GM23248 (cell line): ENCODE data around the gene BNIP3. TPM values are rescaled to one million over a fixed set of nuclear protein-coding genes. Genes with fewer than 3 reads are reported as not detected.

Experiments
- DNase-seq: peaks from one replicate; pipeline ENCODE4 v3.0.0-alpha.2; 2015
- H2AFZ ChIP-seq: fragments of 200-600 bp; sonication (generic); 2 replicates; pipeline ENCODE4 v1.6.1; 2016; ENCODE audit warnings: antibody characterized with exemption
- H3F3A ChIP-seq: fragments of 200-600 bp; sonication (generic); 2 replicates; pipeline ENCODE4 v1.6.1; 2016; ENCODE audit warnings: mild to moderate bottlenecking, antibody characterized with exemption, mixed run types; ENCODE audit not compliant: insufficient read depth
- H3K27ac ChIP-seq: fragments of 200-600 bp; sonication (generic); 2 replicates; pipeline ENCODE4 v1.5.1; 2016; ENCODE audit warnings: mild to moderate bottlenecking
- H3K27me3 ChIP-seq: fragments of 200-600 bp; sonication (generic); replicated peaks from 2 replicates; pipeline ENCODE4 v1.6.1; 2016; ENCODE audit warnings: mild to moderate bottlenecking; ENCODE audit not compliant: insufficient read depth
- H3K36me3 ChIP-seq: fragments of 200-600 bp; sonication (generic); 2 replicates; pipeline ENCODE4 v1.6.1; 2016; ENCODE audit warnings: low read depth, mild to moderate bottlenecking
- H3K4me1 ChIP-seq: fragments of 200-600 bp; sonication (generic); 2 replicates; pipeline ENCODE4 v1.6.1; 2016; ENCODE audit warnings: mild to moderate bottlenecking; ENCODE audit not compliant: insufficient read depth
- H3K4me2 ChIP-seq: fragments of 200-600 bp; sonication (generic); one replicate; pipeline ENCODE4 v1.6.1; 2016; ENCODE audit warnings: mild to moderate bottlenecking; ENCODE audit not compliant: unreplicated experiment
- H3K4me3 ChIP-seq: fragments of 200-600 bp; sonication (generic); 2 replicates; pipeline ENCODE4 v1.5.1; 2016; ENCODE audit warnings: mild to moderate bottlenecking
- H3K79me2 ChIP-seq: fragments of 200-600 bp; sonication (generic); 2 replicates; pipeline ENCODE4 v1.6.1; 2016; ENCODE audit warnings: mild to moderate bottlenecking; ENCODE audit not compliant: insufficient read depth
- H3K9ac ChIP-seq: fragments of 200-600 bp; sonication (generic); 2 replicates; pipeline ENCODE4 v1.6.1; 2016; ENCODE audit warnings: mild to moderate bottlenecking
- H3K9me2 ChIP-seq: fragments of 200-600 bp; sonication (generic); 2 replicates; pipeline ENCODE4 v1.6.1; 2016; ENCODE audit warnings: mixed run types, mild to moderate bottlenecking, moderate library complexity; ENCODE audit not compliant: insufficient read depth
- H3K9me3 ChIP-seq: fragments of 200-600 bp; sonication (generic); one replicate; pipeline ENCODE4 v1.6.1; 2017; ENCODE audit warnings: low read depth
- H4K20me1 ChIP-seq: fragments of 200-600 bp; sonication (generic); 2 replicates; pipeline ENCODE4 v1.6.0; 2016; ENCODE audit not compliant: insufficient read depth
- EZH2 ChIP-seq: fragments of 200-600 bp; sonication (generic); IDR thresholded peaks from 2 replicates; pipeline ENCODE4 v1.6.1; 2018; ENCODE audit warnings: antibody characterized with exemption, mild to moderate bottlenecking; ENCODE audit not compliant: insufficient read depth, poor library complexity, severe bottlenecking
- EZH2phosphoT487 ChIP-seq: fragments of 200-600 bp; sonication (generic); IDR thresholded peaks from 2 replicates; pipeline ENCODE4 v1.6.1; 2018; ENCODE audit warnings: antibody characterized with exemption, moderate library complexity, mild to moderate bottlenecking, low read depth; ENCODE audit not compliant: insufficient read depth
- WGBS, 2 experiments: methylation state at CpG; one replicate each; pipeline ENCODE4 v1.1.6; 2015 to 2017; ENCODE audit warnings: low lambda C conversion rate in 2 of 2, low coverage in 1 of 2; ENCODE audit errors: missing lambda C conversion rate in 2 of 2; 5-methylcytosine and 5-hydroxymethylcytosine counted together
- in situ Hi-C: fragments of 300-500 bp; cut with MboI; formaldehyde crosslinking; loops from 2 replicates; pipeline ENCODE4 v1.15.0; 2020
- polyA plus RNA-seq: library from polyadenylated mRNA; unstranded; fragments of >200 nt; fragmentation: Nextera tagmentation; extraction: Ambion mirVana; gene quantifications from 2 replicates; pipeline ENCODE4 v1.2.1, GENCODE V29; 2016
- total RNA-seq: library from RNA; depleted of rRNA; stranded (reverse); fragments of >200 nt; shearing (Covaris generic); gene quantifications from 2 replicates; pipeline ENCODE4 v1.2.3, GENCODE V29; 2014; rRNA removed

BNIP3 gene
- 283 and 423 TPM in 2 replicates for total RNA-seq
- 370 and 384 TPM in 2 replicates for polyA plus RNA-seq

- H3K4me3 ChIP-seq, result peak within 1 kb of the TSS; percentile 92
- in situ Hi-C loops, result no loop called here
- no peaks in the 10 kb centered on the region for H3K27me3 ChIP-seq
- 1% methylated on average over 28 to 56 of the region's 100 CpGs for WGBS, 2 experiments
- peaks cover 25% of the 10 kb centered on the region for H3F3A ChIP-seq
- peak within 1 kb of the TSS; percentile 90 for H3K4me2 ChIP-seq
- TF ChIP-seq EZH2 (no peak), EZH2phosphoT487 (no peak)
- H3K4me1 ChIP-seq, result peaks cover 23% of the 10 kb centered on the region
- peak within 1 kb of the TSS; percentile 37 for H3K27ac ChIP-seq
- H3K9me2 ChIP-seq, result no peaks in the 10 kb centered on the region
- DNase-seq, result peak; percentile 98
- H3K9ac ChIP-seq, result peak within 1 kb of the TSS; percentile 90
- peaks cover 51% of the 10 kb centered on the region for H3K79me2 ChIP-seq
- no peaks in the 10 kb centered on the region for H3K9me3 ChIP-seq
- H2AFZ ChIP-seq, result peak within 1 kb of the TSS; percentile 69
- H4K20me1 ChIP-seq, result peaks cover 30% of the 10 kb centered on the region
- no peaks in the 10 kb centered on the region for H3K36me3 ChIP-seq
Measured at GRCh38 chr10:131981429-131982184, at the start of gene BNIP3. Gene BNIP3, minus strand, starts transcription at chr10:131981923. Its CDS starts 117 bp downstream, at chr10:131981806.

- Histone ChIP-seq H3K9me3 (no peaks in the 10 kb centered on the region), H3K4me2 (no peak overlapping the region), H3K9ac (no peak overlapping the region), H4K20me1 (no peaks in the 10 kb centered on the region), H3K4me1 (no peaks in the 10 kb centered on the region), H3K36me3 (no peaks in the 10 kb centered on the region), H3K27me3 (peaks cover 48% of the 10 kb centered on the region), H2AFZ (no peak overlapping the region), H3K79me2 (no peaks in the 10 kb centered on the region), H3F3A (no peaks in the 10 kb centered on the region), H3K9me2 (no peaks in the 10 kb centered on the region), H3K4me3 (no peak overlapping the region), H3K27ac (no peak overlapping the region)
- in situ Hi-C loops, result no loop called here
- 60 to 71% methylated on average over 12 of the region's 12 CpGs for WGBS, 2 experiments
- TF ChIP-seq EZH2 (no peak), EZH2phosphoT487 (no peak)
- DNase-seq, result no peak
Measured at GRCh38 chr10:132030898-132031463, 49.3 kb upstream of the BNIP3 start.

- Histone ChIP-seq H3K27me3 (peaks cover 29% of the 10 kb centered on the region), H3K27ac (no peak overlapping the region), H4K20me1 (no peaks in the 10 kb centered on the region), H3K9ac (no peak overlapping the region), H2AFZ (no peak overlapping the region), H3K4me1 (no peaks in the 10 kb centered on the region), H3K9me3 (no peaks in the 10 kb centered on the region), H3F3A (no peaks in the 10 kb centered on the region), H3K4me3 (no peak overlapping the region), H3K36me3 (no peaks in the 10 kb centered on the region), H3K79me2 (no peaks in the 10 kb centered on the region), H3K9me2 (no peaks in the 10 kb centered on the region), H3K4me2 (no peak overlapping the region)
- no peak for DNase-seq
- WGBS, 2 experiments, result 41 to 52% methylated on average over 6 of the region's 6 CpGs
- in situ Hi-C loops, result no loop called here
- TF ChIP-seq EZH2 (no peak), EZH2phosphoT487 (no peak)
Measured at GRCh38 chr10:132028706-132029105, 47.0 kb upstream of the BNIP3 start.

- no peak overlapping the region for H3K4me3 ChIP-seq
- no peak overlapping the region for H3K4me2 ChIP-seq
- H3K9me3 ChIP-seq, result no peaks in the 10 kb centered on the region
- no peaks in the 10 kb centered on the region for H3K36me3 ChIP-seq
- in situ Hi-C loops, result no loop called here
- no peaks in the 10 kb centered on the region for H4K20me1 ChIP-seq
- no peak overlapping the region for H3K27ac ChIP-seq
- no peaks in the 10 kb centered on the region for H3K4me1 ChIP-seq
- no peak overlapping the region for H2AFZ ChIP-seq
- TF ChIP-seq EZH2phosphoT487, result no peak
- TF ChIP-seq EZH2, result no peak
- WGBS, 2 experiments, result 61 to 68% methylated on average over 3 of the region's 3 CpGs
- no peaks in the 10 kb centered on the region for H3F3A ChIP-seq
- no peaks in the 10 kb centered on the region for H3K79me2 ChIP-seq
- no peak overlapping the region for H3K9ac ChIP-seq
- H3K9me2 ChIP-seq, result no peaks in the 10 kb centered on the region
- peaks cover 17% of the 10 kb centered on the region; the same call in 1 of the 2 replicates for H3K27me3 ChIP-seq
- no peak for DNase-seq
Measured at GRCh38 chr10:132027423-132027983, 45.8 kb upstream of the BNIP3 start.
